ENCODE data around the gene CEMP1. TPM values are rescaled to one million over a fixed set of nuclear protein-coding genes. Genes with fewer than 3 reads are reported as not detected.

Gene CEMP1
- total RNA-seq, 1 donor from 2014 or later, result not detected

DNA sequence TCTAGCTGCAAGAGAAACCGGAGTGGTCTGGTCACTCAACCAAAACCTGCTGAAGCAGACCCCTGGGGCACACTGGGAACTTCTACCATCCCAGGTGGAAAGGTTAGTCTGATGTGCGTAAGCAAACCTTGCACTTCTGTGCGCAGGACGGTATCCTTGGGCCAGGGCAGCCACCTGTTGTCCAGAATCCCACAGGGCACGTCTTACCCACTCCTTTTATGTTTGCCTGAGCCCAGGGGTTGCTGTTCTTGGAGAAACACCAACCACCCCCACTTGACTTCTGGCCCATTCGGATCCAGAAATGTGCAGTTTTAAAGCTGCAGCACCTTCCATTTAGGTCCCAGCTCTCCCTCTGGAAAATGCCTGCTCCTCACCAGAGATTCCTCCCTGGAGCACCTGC, 37.6 kb downstream of the CEMP1 start:
- intact Hi-C loops (cut with DNase I), result no loop called here
- Histone ChIP-seq H3K27me3 (no peaks in the 10 kb centered on the region), H3K36me3 (no peaks in the 10 kb centered on the region), H3K27ac (no peak overlapping the region), H3K9me3 (no peaks in the 10 kb centered on the region), H3K4me3 (no peak overlapping the region), H3K4me1 (peaks cover 7 to 17% of the 10 kb centered on the region in 2 donors)
- TF ChIP-seq, protein P1, sequence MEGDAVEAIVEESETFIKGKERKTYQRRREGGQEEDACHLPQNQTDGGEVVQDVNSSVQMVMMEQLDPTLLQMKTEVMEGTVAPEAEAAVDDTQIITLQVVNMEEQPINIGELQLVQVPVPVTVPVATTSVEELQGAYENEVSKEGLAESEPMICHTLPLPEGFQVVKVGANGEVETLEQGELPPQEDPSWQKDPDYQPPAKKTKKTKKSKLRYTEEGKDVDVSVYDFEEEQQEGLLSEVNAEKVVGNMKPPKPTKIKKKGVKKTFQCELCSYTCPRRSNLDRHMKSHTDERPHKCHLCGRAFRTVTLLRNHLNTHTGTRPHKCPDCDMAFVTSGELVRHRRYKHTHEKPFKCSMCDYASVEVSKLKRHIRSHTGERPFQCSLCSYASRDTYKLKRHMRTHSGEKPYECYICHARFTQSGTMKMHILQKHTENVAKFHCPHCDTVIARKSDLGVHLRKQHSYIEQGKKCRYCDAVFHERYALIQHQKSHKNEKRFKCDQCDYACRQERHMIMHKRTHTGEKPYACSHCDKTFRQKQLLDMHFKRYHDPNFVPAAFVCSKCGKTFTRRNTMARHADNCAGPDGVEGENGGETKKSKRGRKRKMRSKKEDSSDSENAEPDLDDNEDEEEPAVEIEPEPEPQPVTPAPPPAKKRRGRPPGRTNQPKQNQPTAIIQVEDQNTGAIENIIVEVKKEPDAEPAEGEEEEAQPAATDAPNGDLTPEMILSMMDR (IDR thresholded peaks at IDR 0.05), result no peak
- no peak for DNase-seq (ENCODE audit: low spot score in 2 of 2)

DNA sequence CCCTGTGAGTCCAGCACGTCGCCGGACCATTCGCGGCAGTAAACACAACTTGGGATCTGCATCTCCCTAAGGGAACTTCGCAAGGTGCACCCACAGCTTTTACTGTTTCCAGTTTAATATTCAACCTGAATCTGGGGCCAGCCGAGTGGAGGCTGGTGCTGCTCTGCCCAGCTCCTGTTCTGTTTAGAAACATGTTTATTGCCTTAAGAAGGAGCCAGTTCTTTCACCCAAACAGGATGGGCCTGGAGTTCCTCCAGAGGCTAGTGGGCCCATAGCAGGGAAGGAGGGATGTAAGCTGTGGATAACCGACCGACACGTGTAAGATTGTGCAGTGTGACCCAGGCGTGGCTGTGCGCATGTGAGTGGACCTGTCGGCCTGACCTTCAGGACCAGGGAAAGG, 38.9 kb downstream of the CEMP1 start:
- H3K36me3 ChIP-seq, result no peaks in the 10 kb centered on the region
- H3K4me1 ChIP-seq, result peaks cover 0 to 4% of the 10 kb centered on the region in 2 donors
- no peak for DNase-seq (ENCODE audit: low spot score in 2 of 2)
- no peak overlapping the region for H3K27ac ChIP-seq
- no peaks in the 10 kb centered on the region for H3K27me3 ChIP-seq
- H3K9me3 ChIP-seq, result no peaks in the 10 kb centered on the region
- TF ChIP-seq, protein P1 (IDR thresholded peaks at IDR 0.05), result no peak
- H3K4me3 ChIP-seq, result no peak overlapping the region
- intact Hi-C loops (cut with DNase I), result no loop called here

DNA sequence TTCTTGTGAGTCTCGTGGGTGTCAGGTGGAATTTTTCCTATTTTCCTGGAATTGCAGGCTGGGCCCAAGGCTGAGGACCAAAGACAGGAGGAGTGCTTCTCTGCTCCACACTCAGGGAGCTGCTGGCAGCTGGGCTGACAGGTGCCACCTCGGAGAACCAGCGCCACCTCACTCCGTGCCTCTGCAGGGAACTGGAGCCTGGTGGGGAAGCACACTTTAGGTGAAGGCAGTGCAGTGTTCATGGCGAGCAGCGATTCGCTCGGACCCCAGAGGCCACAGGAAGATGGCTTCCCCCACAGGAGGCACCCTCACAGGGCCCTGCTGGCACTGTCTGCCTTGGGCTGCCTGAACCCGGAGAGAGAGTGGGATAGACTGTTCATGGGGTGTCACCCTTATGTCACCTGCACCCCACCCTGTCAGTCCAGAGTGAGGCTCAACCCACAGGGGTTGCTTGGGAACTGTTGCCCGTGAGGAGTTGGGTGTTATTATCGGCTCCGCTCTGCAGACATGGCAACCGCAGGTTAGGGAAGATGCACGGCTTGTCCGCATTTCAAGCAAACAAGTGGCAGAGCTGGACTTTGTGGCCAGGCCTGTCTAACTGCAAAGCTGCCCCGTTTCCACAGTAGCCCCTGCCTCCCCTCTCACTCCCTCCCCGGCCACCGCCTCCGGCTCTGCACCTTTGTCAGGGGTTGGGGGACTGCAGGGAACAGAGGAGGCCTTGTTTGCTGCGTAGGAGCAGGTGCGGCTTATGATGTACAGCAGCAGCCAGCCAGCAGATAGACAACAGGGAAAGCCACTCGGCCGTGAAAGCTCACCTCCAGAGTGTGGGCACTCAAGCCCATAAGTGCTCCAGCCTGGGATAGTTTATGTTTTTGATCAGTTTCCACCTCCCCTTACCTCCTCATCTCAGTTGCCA, 40.8 kb downstream of the CEMP1 start:
- no peak overlapping the region for H3K4me3 ChIP-seq
- intact Hi-C loops (cut with DNase I), result no loop called here
- H3K36me3 ChIP-seq, result no peaks in the 10 kb centered on the region
- DNase-seq (ENCODE audit: low spot score in 2 of 2), result no peak
- TF ChIP-seq, protein P1 (IDR thresholded peaks at IDR 0.05), result no peak
- no peak overlapping the region for H3K27ac ChIP-seq
- H3K4me1 ChIP-seq, result no peaks in the 10 kb centered on the region
- H3K9me3 ChIP-seq, result no peaks in the 10 kb centered on the region
- H3K27me3 ChIP-seq, result no peaks in the 10 kb centered on the region

DNA sequence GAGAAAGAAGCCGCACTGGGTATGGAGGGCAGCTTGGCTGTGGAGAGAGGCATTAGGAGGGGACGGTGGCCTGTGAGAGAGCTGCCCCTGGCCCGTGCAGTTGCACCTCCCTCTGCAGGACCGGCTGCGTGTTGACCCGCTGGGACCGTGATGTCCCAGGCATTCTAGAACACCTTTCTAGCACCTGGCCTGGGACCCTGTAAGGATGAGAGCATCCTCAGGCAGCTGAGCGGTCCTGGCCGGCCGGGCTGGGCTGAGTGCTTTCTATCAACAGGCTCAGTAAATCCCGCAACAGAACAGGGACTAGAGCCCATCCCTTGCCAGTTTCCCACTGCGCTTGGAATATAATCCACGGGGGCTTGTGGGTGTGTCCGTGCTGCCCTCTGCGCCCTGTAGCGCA, 41.6 kb downstream of the CEMP1 start:
- H3K4me1 ChIP-seq, result no peaks in the 10 kb centered on the region
- H3K27ac ChIP-seq, result no peak overlapping the region
- no peaks in the 10 kb centered on the region for H3K36me3 ChIP-seq
- H3K4me3 ChIP-seq, result no peak overlapping the region
- no peaks in the 10 kb centered on the region for H3K27me3 ChIP-seq
- no peak for DNase-seq (ENCODE audit: low spot score in 2 of 2)
- intact Hi-C loops (cut with DNase I), result no loop called here
- TF ChIP-seq, protein P1 (IDR thresholded peaks at IDR 0.05), result no peak
- no peaks in the 10 kb centered on the region for H3K9me3 ChIP-seq

DNA sequence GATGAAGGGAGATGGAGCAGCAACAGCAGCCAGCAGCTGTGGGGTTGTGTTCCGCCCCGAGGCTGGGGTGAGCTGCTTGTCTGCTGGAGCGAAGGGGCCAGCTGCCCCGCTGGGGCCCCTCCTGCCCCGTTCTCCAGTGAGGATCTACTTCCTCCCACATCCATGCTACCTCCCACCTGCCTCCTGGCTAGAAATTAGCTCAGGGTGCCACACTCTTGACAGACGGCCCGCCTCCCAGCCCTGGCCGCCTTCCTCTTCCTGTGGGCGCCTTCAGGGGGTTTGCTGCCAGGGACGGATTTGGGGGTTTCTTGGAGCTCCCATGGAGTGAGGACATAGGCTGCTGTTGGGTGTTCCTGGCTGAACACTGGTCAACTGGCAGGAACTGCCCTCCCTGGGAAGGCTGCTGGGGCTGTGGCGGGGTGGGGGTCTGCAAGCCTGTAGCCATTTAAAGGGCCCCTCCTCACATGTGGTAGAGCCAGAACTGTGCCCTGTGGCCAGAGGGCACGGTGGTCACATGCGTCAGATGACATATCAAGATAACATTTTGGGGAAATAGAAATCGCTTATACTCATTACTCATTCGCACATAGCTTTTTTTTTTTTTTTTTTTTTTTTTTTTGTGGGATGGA, 43.2 kb downstream of the CEMP1 start:
- Histone ChIP-seq H3K4me3 (no peak overlapping the region), H3K27me3 (no peaks in the 10 kb centered on the region), H3K36me3 (no peaks in the 10 kb centered on the region), H3K9me3 (no peaks in the 10 kb centered on the region), H3K27ac (no peak overlapping the region), H3K4me1 (peaks cover 6 to 9% of the 10 kb centered on the region in 2 donors)
- TF ChIP-seq, protein P1 (IDR thresholded peaks at IDR 0.05), result no peak
- DNase-seq (ENCODE audit: low spot score in 2 of 2), result no peak
- intact Hi-C loops (cut with DNase I), result no loop called here

All from ascending aorta (tissue), 2 donors.